Rectal smooth muscle tissue (tissue), 1 donor: ENCODE data around the gene USF2.
"Not testable (repeated sequence)": the region's sequence is repeated elsewhere in the genome, so short reads cannot be mapped to it uniquely, and the experiment has no call there.

ENCODE experiments used
- H3K27ac ChIP-seq: one replicate; pipeline ENCODE4 v1.7.0; 2013; ENCODE audit warnings: low read depth, low read length, inconsistent platforms
- H3K27me3 ChIP-seq: one replicate; pipeline ENCODE4 v1.7.0; 2013; ENCODE audit warnings: low read length; ENCODE audit not compliant: control insufficient read depth, insufficient read depth
- H3K36me3 ChIP-seq: one replicate; pipeline ENCODE4 v1.7.0; 2013; ENCODE audit warnings: low read length; ENCODE audit not compliant: control insufficient read depth, insufficient read depth
- H3K4me1 ChIP-seq: one replicate; pipeline ENCODE4 v1.7.0; 2013; ENCODE audit warnings: low read length; ENCODE audit not compliant: control insufficient read depth, insufficient read depth
- H3K4me3 ChIP-seq: one replicate; pipeline ENCODE4 v1.7.0; 2013; ENCODE audit warnings: low read length
- H3K9ac ChIP-seq: one replicate; pipeline ENCODE4 v1.7.0; 2013; ENCODE audit warnings: low read length

USF2 gene

GRCh38 chr19:35286101-35286500 is 17.3 kb downstream of the USF2 start:
- H3K4me1 ChIP-seq, H3K27me3 ChIP-seq, H3K9ac ChIP-seq, H3K4me3 ChIP-seq, H3K27ac ChIP-seq, H3K36me3 ChIP-seq: not testable (repeated sequence)

GRCh38 chr19:35287713-35288112 is 19.0 kb downstream of the USF2 start:
- H3K27me3 ChIP-seq = peaks cover 4% of the 10 kb centered on the region
- H3K9ac ChIP-seq = no peak overlapping the region
- H3K4me3 ChIP-seq = no peak overlapping the region
- no peaks in the 10 kb centered on the region for H3K4me1 ChIP-seq
- H3K27ac ChIP-seq = no peak overlapping the region
- H3K36me3 ChIP-seq = no peaks in the 10 kb centered on the region

GRCh38 chr19:35288331-35288730 is 19.6 kb downstream of the USF2 start:
- H3K4me3 ChIP-seq = no peak overlapping the region
- peaks cover 4% of the 10 kb centered on the region for H3K27me3 ChIP-seq
- H3K4me1 ChIP-seq = no peaks in the 10 kb centered on the region
- no peak overlapping the region for H3K9ac ChIP-seq
- no peaks in the 10 kb centered on the region for H3K36me3 ChIP-seq
- H3K27ac ChIP-seq = no peak overlapping the region

GRCh38 chr19:35288906-35289305 is 20.1 kb downstream of the USF2 start:
- Histone ChIP-seq H3K9ac (no peak overlapping the region), H3K4me1 (no peaks in the 10 kb centered on the region), H3K36me3 (no peaks in the 10 kb centered on the region), H3K27me3 (peaks cover 4% of the 10 kb centered on the region), H3K4me3 (no peak overlapping the region), H3K27ac (no peak overlapping the region)

GRCh38 chr19:35290381-35291127 is 21.8 kb downstream of the USF2 start:
- H3K4me1 ChIP-seq = no peaks in the 10 kb centered on the region
- peaks cover 4% of the 10 kb centered on the region for H3K27me3 ChIP-seq
- H3K36me3 ChIP-seq = no peaks in the 10 kb centered on the region
- no peak overlapping the region for H3K4me3 ChIP-seq
- no peak overlapping the region for H3K9ac ChIP-seq
- H3K27ac ChIP-seq = no peak overlapping the region

DNA sequence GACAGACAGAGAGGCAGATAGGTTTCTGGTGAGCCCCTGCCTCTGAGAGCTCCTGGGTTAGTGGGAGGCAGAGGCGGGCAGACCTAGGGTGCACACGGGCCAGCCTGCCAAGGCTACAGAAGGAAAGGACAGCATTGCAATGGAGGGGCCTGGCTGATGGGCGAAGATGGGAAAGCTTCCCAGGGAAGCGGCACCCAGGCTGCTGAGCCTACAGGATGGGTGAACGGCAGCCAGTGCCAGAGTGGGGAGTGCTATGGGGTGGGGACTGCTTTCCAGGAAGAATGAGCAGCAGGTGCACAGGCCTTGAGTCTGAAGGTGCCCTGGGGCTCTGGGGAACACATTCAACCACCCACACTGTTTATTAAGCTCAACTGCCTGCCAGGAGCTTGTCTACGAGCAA is 22.5 kb downstream of the USF2 start:
- Histone ChIP-seq H3K4me3 (no peak overlapping the region), H3K9ac (no peak overlapping the region), H3K36me3 (no peaks in the 10 kb centered on the region), H3K27me3 (peaks cover 4% of the 10 kb centered on the region), H3K4me1 (no peaks in the 10 kb centered on the region), H3K27ac (no peak overlapping the region)

- no peak within 1 kb of the TSS for H3K27ac ChIP-seq
These were observed 23.2 kb downstream of the USF2 start, which contains the start of gene MAG for GRCh38 chr19:35291916-35292315. Gene MAG, plus strand, starts transcription at chr19:35292161. Its CDS starts 3,248 bp downstream, at chr19:35295409.

GRCh38 chr19:35292421-35293362 is 23.9 kb downstream of the USF2 start:
- peaks cover 6% of the 10 kb centered on the region for H3K27me3 ChIP-seq
- no peak overlapping the region for H3K27ac ChIP-seq
- no peaks in the 10 kb centered on the region for H3K4me1 ChIP-seq
- H3K9ac ChIP-seq = no peak overlapping the region
- no peak overlapping the region for H3K4me3 ChIP-seq
- H3K36me3 ChIP-seq = no peaks in the 10 kb centered on the region

More at GRCh38 chr19:35291916-35292315, 23.2 kb downstream of the USF2 start, which contains the start of gene MAG:
- Histone ChIP-seq H3K4me1 (no peaks in the 10 kb centered on the region), H3K4me3 (no peak within 1 kb of the TSS), H3K27me3 (peaks cover 4% of the 10 kb centered on the region), H3K9ac (no peak within 1 kb of the TSS), H3K36me3 (no peaks in the 10 kb centered on the region)

DNA sequence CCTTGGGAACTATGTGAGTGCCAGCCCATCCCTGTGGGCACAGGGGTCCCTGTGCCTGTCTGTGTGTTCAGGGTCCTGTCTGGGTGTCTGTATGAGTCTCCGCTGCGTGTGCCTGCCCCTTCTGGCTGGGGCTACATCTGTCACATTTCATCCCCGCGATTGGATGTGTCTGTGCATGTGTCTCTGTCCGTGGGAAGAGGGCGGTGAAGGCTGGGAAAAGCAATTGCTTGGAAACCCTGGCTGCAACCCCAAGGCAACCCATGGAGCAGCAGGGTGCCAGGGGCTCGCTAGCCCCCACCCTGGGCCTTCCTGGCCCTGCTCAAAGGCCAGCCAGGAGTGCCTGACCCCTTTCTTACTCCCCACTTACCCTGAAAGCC is 24.6 kb downstream of the USF2 start:
- Histone ChIP-seq H3K9ac (no peak overlapping the region), H3K36me3 (no peaks in the 10 kb centered on the region), H3K27me3 (peaks cover 6% of the 10 kb centered on the region), H3K27ac (no peak overlapping the region), H3K4me3 (no peak overlapping the region), H3K4me1 (no peaks in the 10 kb centered on the region)

DNA sequence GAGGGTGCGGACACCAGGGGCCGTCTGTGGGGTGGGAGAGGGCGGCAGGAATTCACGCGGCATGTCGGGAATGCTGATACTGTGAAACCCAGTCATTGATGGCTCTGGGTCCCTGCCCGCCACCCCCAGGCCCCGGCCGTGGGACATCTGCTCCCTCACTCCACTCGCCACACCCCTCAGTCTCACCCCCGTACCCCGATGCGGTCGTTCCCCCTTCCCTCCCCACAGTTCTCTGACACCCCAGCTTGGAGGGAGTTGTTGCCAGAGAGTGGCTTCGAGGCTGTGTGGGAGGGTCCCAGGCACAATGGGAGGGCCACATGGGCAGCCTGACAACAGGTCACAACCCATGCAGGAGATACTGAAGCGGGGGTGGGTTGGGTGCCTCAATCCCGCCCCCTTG is 25.0 kb downstream of the USF2 start:
- no peak overlapping the region for H3K27ac ChIP-seq
- no peaks in the 10 kb centered on the region for H3K4me1 ChIP-seq
- H3K36me3 ChIP-seq = no peaks in the 10 kb centered on the region
- H3K27me3 ChIP-seq = peaks cover 6% of the 10 kb centered on the region
- no peak overlapping the region for H3K9ac ChIP-seq
- H3K4me3 ChIP-seq = no peak overlapping the region

DNA sequence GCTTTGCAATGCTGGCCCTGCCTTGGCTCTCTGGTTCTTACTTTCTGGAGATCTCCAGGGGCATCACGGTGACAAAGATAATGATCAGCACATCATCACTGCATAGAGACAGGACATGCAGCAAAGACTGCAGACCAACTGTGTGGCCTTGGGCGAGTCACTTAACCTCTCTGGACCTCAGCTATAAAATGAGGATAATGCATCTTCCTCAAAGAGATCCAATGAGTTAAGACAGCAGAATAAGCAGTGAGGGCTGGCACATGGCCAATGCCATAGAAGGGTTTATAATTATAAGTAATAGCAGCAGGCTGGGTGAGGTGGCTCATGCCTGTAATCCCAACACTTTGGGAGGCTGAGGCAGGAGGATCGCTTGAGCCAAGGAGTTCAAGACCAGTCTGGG is 25.6 kb downstream of the USF2 start:
- Histone ChIP-seq H3K36me3 (no peaks in the 10 kb centered on the region), H3K27me3 (peaks cover 6% of the 10 kb centered on the region), H3K4me1 (no peaks in the 10 kb centered on the region), H3K27ac (no peak overlapping the region), H3K9ac (no peak overlapping the region), H3K4me3 (no peak overlapping the region)

DNA sequence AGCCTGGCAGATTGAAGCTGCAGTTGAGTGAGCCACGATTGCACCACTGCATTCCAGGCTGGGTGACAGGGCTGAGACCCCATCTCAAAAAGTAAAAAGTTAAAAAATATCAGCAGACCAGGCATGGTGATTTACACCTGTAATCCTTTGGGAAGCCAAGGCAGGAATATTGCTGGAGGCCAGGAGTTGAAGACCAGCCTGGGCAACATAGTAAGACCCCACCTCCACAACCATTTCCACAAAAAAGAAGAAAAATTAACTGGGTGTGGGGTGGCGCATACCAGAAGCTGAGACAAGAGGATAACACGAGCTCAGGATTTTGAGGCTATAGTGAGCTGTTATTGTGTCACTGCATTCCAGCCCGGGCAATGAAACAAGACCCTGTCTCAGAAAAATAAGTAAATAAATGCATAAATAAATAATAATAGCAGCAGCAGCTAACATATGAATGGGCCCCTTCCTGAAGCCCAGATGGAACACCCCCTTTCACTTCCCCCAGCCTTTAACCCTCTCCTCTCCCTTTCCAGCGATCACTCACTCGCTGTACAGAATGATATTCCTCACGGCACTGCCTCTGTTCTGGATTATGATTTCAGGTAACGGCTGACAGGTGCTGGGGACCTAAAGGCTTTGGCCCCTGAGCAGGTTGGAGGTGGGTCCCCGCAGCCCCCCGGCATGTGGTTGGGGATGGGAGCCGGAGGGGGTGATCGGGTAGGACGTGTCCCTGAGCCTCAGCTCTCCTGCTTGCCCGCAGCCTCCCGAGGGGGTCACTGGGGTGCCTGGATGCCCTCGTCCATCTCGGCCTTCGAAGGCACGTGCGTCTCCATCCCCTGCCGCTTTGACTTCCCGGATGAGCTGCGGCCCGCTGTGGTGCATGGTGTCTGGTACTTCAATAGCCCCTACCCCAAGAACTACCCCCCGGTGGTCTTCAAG is 26.4 kb downstream of the USF2 start:
- Histone ChIP-seq H3K4me1 (no peaks in the 10 kb centered on the region), H3K9ac (no peak overlapping the region), H3K4me3 (no peak overlapping the region), H3K27me3 (peaks cover 6% of the 10 kb centered on the region), H3K36me3 (no peaks in the 10 kb centered on the region), H3K27ac (no peak overlapping the region)
